HCT116 (cell line): ENCODE data around the gene SGSH.

ENCODE experiments used
- EGR1 ChIP-seq: IDR thresholded peaks from 2 replicates; pipeline ENCODE4 v1.6.1; 2012; ENCODE audit warnings: low read depth
- EZH2 ChIP-seq: fragments of 200-600 bp; sonication (generic); IDR thresholded peaks from 2 replicates; pipeline ENCODE4 v1.6.1; 2017; ENCODE audit warnings: antibody characterized with exemption, mixed run types
- FOSL1 ChIP-seq: IDR thresholded peaks from 2 replicates; pipeline ENCODE4 v1.6.1; 2012; ENCODE audit warnings: low read depth
- POLR2A ChIP-seq: IDR thresholded peaks from 2 replicates; pipeline ENCODE4 v1.7.0; 2011; ENCODE audit warnings: borderline replicate concordance; ENCODE audit not compliant: insufficient read depth, insufficient read length; ENCODE audit errors: extremely low read depth
- POLR2AphosphoS5 ChIP-seq: IDR thresholded peaks from 2 replicates; pipeline ENCODE4 v1.6.1; 2011; ENCODE audit warnings: mild to moderate bottlenecking, low read depth, low read length, moderate library complexity
- RAD21 ChIP-seq: IDR thresholded peaks from 2 replicates; pipeline ENCODE4 v1.6.1; 2012; ENCODE audit warnings: low read depth, mild to moderate bottlenecking
- SP1 ChIP-seq: IDR thresholded peaks from 2 replicates; pipeline ENCODE4 v1.6.1; 2012; ENCODE audit warnings: low read depth
- ZFX ChIP-seq: fragments of 450-650 bp; IDR thresholded peaks from 2 replicates; pipeline ENCODE4 v1.6.1; 2017
- ZNF274 ChIP-seq: fragments of 200-500 bp; sonication (Bioruptor generic); IDR thresholded peaks from 2 replicates; pipeline ENCODE4 v1.6.1; 2014; ENCODE audit warnings: mild to moderate bottlenecking, low read depth, low read length, inconsistent platforms
- TF ChIP-seq, protein P1 (sequence below), 3 experiments: fragments of 200-600 bp in 1 of 3; sonication (generic) in 1 of 3; IDR thresholded peaks in 2 of 3; conservative IDR thresholded peaks in 1 of 3; 2 replicates each; pipeline ENCODE4 v1.5.1; 2012 to 2017; ENCODE audit warnings: low read depth in 2 of 3, low read length in 2 of 3, antibody characterized with exemption in 1 of 3, borderline replicate concordance in 1 of 3, control low read depth in 1 of 3, mild to moderate bottlenecking in 1 of 3, mixed read lengths in 1 of 3, mixed run types in 1 of 3, moderate library complexity in 1 of 3; ENCODE audit not compliant: insufficient read depth in 1 of 3
- TF ChIP-seq, protein P2 (sequence below): IDR thresholded peaks from 2 replicates; pipeline ENCODE4 v1.6.1; 2012
- TF ChIP-seq, protein P3 (sequence below): IDR thresholded peaks from 2 replicates; pipeline ENCODE4 v1.6.1; 2012; ENCODE audit warnings: low read depth

DNA sequence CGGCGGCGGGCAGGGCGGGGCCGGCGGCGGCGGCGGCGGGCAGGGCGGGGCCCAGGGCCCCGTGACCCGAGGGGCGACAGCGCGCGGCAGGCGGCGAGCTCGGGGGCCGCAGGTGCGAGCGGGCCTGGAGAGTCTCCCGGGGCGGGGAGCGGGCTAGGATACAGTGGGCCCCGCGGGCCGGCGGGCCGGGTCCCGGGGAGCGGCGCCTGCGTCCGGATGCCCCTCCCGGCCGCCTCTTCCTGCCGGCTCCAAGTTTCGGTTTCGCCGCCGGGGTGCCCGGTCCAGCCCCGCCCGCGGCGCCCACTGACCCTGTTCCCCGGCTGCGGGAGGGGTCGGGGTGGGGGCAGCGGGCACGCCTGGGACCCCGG lies 40.6 kb upstream of the SGSH start, which contains the start of gene RNF213:
- TF ChIP-seq, protein P1, sequence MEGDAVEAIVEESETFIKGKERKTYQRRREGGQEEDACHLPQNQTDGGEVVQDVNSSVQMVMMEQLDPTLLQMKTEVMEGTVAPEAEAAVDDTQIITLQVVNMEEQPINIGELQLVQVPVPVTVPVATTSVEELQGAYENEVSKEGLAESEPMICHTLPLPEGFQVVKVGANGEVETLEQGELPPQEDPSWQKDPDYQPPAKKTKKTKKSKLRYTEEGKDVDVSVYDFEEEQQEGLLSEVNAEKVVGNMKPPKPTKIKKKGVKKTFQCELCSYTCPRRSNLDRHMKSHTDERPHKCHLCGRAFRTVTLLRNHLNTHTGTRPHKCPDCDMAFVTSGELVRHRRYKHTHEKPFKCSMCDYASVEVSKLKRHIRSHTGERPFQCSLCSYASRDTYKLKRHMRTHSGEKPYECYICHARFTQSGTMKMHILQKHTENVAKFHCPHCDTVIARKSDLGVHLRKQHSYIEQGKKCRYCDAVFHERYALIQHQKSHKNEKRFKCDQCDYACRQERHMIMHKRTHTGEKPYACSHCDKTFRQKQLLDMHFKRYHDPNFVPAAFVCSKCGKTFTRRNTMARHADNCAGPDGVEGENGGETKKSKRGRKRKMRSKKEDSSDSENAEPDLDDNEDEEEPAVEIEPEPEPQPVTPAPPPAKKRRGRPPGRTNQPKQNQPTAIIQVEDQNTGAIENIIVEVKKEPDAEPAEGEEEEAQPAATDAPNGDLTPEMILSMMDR (IDR thresholded peaks at IDR 0.05 in 2 of 3, conservative IDR thresholded peaks at IDR 0.05 in 1 of 3; ENCODE audit: borderline replicate concordance in 1 of 3, insufficient read depth in 1 of 3, low read depth in 2 of 3, low read length in 2 of 3), result no peak
- TF ChIP-seq, protein P2, sequence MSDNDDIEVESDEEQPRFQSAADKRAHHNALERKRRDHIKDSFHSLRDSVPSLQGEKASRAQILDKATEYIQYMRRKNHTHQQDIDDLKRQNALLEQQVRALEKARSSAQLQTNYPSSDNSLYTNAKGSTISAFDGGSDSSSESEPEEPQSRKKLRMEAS, result no peak
- no peak for TF ChIP-seq RAD21
- no peak for TF ChIP-seq EZH2
- TF ChIP-seq FOSL1, result no peak
- TF ChIP-seq SP1, result no peak
- TF ChIP-seq POLR2A, result peak; percentile 31
- no peak for TF ChIP-seq ZFX
- TF ChIP-seq POLR2AphosphoS5, result peak; percentile 61
- TF ChIP-seq, protein P3, sequence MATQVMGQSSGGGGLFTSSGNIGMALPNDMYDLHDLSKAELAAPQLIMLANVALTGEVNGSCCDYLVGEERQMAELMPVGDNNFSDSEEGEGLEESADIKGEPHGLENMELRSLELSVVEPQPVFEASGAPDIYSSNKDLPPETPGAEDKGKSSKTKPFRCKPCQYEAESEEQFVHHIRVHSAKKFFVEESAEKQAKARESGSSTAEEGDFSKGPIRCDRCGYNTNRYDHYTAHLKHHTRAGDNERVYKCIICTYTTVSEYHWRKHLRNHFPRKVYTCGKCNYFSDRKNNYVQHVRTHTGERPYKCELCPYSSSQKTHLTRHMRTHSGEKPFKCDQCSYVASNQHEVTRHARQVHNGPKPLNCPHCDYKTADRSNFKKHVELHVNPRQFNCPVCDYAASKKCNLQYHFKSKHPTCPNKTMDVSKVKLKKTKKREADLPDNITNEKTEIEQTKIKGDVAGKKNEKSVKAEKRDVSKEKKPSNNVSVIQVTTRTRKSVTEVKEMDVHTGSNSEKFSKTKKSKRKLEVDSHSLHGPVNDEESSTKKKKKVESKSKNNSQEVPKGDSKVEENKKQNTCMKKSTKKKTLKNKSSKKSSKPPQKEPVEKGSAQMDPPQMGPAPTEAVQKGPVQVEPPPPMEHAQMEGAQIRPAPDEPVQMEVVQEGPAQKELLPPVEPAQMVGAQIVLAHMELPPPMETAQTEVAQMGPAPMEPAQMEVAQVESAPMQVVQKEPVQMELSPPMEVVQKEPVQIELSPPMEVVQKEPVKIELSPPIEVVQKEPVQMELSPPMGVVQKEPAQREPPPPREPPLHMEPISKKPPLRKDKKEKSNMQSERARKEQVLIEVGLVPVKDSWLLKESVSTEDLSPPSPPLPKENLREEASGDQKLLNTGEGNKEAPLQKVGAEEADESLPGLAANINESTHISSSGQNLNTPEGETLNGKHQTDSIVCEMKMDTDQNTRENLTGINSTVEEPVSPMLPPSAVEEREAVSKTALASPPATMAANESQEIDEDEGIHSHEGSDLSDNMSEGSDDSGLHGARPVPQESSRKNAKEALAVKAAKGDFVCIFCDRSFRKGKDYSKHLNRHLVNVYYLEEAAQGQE, result no peak
- no peak for TF ChIP-seq ZNF274
- TF ChIP-seq EGR1, result no peak
